GM12865 (cell line): ENCODE measurements around the gene VASH1.

Experiments
- DNase-seq: peaks from one replicate; pipeline ENCODE4 v3.0.0; 2010; ENCODE audit warnings: low read depth
- H3K4me3 ChIP-seq: 2 replicates; pipeline ENCODE4 v1.5.1; 2011; ENCODE audit warnings: mild to moderate bottlenecking, low read depth, low read length, control low read depth
- CTCF ChIP-seq: IDR thresholded peaks from 2 replicates; pipeline ENCODE4 v1.5.1; 2011; ENCODE audit warnings: low read length, control low read depth, low read depth, inconsistent platforms; ENCODE audit not compliant: insufficient read depth; ENCODE audit errors: missing control alignments

Gene VASH1

GRCh38 chr14:76786601-76787000 is 25.3 kb downstream of the VASH1 start:
- no peak overlapping the region for H3K4me3 ChIP-seq
- no peak for DNase-seq
- TF ChIP-seq CTCF: no peak

GRCh38 chr14:76792422-76792821 is 31.2 kb downstream of the VASH1 start:
- no peak overlapping the region for H3K4me3 ChIP-seq
- no peak for TF ChIP-seq CTCF
- no peak for DNase-seq

GRCh38 chr14:76793324-76793723 is 32.1 kb downstream of the VASH1 start:
- no peak for TF ChIP-seq CTCF
- H3K4me3 ChIP-seq: no peak overlapping the region
- no peak for DNase-seq

- H3K4me3 ChIP-seq: no peak overlapping the region
- no peak for TF ChIP-seq CTCF
- DNase-seq: no peak
These were observed 32.7 kb downstream of the VASH1 start for GRCh38 chr14:76793956-76794355.

GRCh38 chr14:76806446-76806845 is 45.2 kb downstream of the VASH1 start:
- no peak for TF ChIP-seq CTCF
- H3K4me3 ChIP-seq: no peak overlapping the region
- DNase-seq: no peak

GRCh38 chr14:76808011-76808410 is 46.7 kb downstream of the VASH1 start:
- DNase-seq: no peak
- no peak overlapping the region for H3K4me3 ChIP-seq

More at GRCh38 chr14:76808011-76808410, 46.7 kb downstream of the VASH1 start:
- no peak for TF ChIP-seq CTCF
